Measurements from ENCODE around the gene ISG15. TPM values are rescaled to one million over a fixed set of nuclear protein-coding genes. Genes with fewer than 3 reads are reported as not detected.
"Not testable (repeated sequence)": the region's sequence is repeated elsewhere in the genome, so short reads cannot be mapped to it uniquely, and the experiment has no call there.

ISG15 gene
- total and polyA plus RNA-seq, 9 of the 15 experiments (the other 6 are each of a cell fraction or from before 2014, with no cell fraction given), result 0.40 to 58.3 (median 12.2) TPM

GRCh38 chr1:976791-977190, 36.5 kb upstream of the ISG15 start:
- BruUV-seq (replicated peaks); CTCF ChIA-PET (ENCODE audit: low intra/inter-chr PET ratio); H2AFZ ChIP-seq (ENCODE audit: low read depth, low read length); H3K9me3 ChIP-seq (replicated peaks; ENCODE audit: control insufficient read depth, insufficient read depth, low read depth, low read length); DNase-seq (ENCODE audit: extremely low read depth in 1 of 4, low spot score in 3 of 4); in situ Hi-C loops (cut with MboI); H3K4me3 ChIP-seq; H3K4me2 ChIP-seq (ENCODE audit: insufficient read depth, low read length); ATAC-seq; H3K9me1 ChIP-seq (ENCODE audit: control insufficient read depth, insufficient read depth, low read length); H3K36me3 ChIP-seq (ENCODE audit: control insufficient read depth, insufficient read depth, low read length); H3K27ac ChIP-seq (ENCODE audit: extremely low read depth, low read depth, low read length); H3K79me2 ChIP-seq (ENCODE audit: control insufficient read depth, insufficient read depth, low read length); FAIRE-seq; H3K9ac ChIP-seq (ENCODE audit: insufficient read depth in 1 of 2, low read depth in 2 of 2, low read length in 2 of 2): not testable (repeated sequence)
- TF ChIP-seq, protein P1, sequence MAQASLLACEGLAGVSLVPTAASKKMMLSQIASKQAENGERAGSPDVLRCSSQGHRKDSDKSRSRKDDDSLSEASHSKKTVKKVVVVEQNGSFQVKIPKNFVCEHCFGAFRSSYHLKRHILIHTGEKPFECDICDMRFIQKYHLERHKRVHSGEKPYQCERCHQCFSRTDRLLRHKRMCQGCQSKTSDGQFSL (CRISPR knock-in tag; IDR thresholded peaks at IDR 0.05), result not testable (repeated sequence)
- TF ChIP-seq, protein P1 (tag; IDR thresholded peaks at IDR 0.05), result peak in 1 of 2 experiments; percentile 63; a peak in 1 of 4 replicates
- TF ChIP-seq KDM4B (IDR thresholded peaks at IDR 0.05; ENCODE audit: borderline replicate concordance in 2 of 2, low read depth in 1 of 2), result peak in 1 of 2 experiments; percentile 74; a peak in 2 of 4 replicates
- POLR2A ChIA-PET, result interaction anchor here (1.2 to 2.2 kb wide), 2 partner anchors 10 to 86 kb away, joined by 3 to 10 read pairs; partner anchors contain the start of gene PLEKHN1
- Histone ChIP-seq H3K27me3 (ENCODE audit: control insufficient read depth in 2 of 2, insufficient read depth in 2 of 2, low read length in 2 of 2) (peaks cover 18 to 70% of the 10 kb centered on the region in 2 experiments; a peak in 4 of 5 replicates), H4K20me1 (replicated peaks; ENCODE audit: control insufficient read depth, insufficient read depth, low read length) (peaks cover 13% of the 10 kb centered on the region), H3K4me1 (replicated peaks in 1 of 2; ENCODE audit: control insufficient read depth in 2 of 2, insufficient read depth in 2 of 2, low read length in 2 of 2) (peaks cover 0 to 81% of the 10 kb centered on the region in 2 experiments; a peak in 3 of 5 replicates)
- WGBS (ENCODE audit: insufficient coverage, low coverage, missing lambda C conversion rate), result 2% methylated on average over 13 of the region's 39 CpGs
- intact Hi-C loops (cut with micrococcal nuclease), result loop anchor here (2.0 kb wide), 1 partner anchor 72 kb away; no protein-coding TSS in a partner anchor
